Lower leg skin (tissue), 4 donors: Measurements from ENCODE around the gene ANO9. TPM values are rescaled to one million over a fixed set of nuclear protein-coding genes. Genes with fewer than 3 reads are reported as not detected.
A peak's percentile ranks its signal among the peaks of the same experiment; 100 is the strongest.

Experiments
- DNase-seq, 2 donors: peaks; one replicate each; pipeline ENCODE4 v3.0.0-alpha.2; 2019; ENCODE audit warnings: low spot score in 2 of 2
- H3K4me3 ChIP-seq: fragments of 200-600 bp; sonication (generic); 2 replicates; pipeline ENCODE4 v1.5.1; 2017; ENCODE audit warnings: mild to moderate bottlenecking, low read depth; ENCODE audit not compliant: poor library complexity, severe bottlenecking
- POLR2A ChIP-seq, 2 donors: fragments of 450-650 bp; IDR thresholded peaks; one replicate each; pipeline ENCODE4 v1.6.1; 2016 to 2017; ENCODE audit warnings: antibody characterized with exemption in 2 of 2, mild to moderate bottlenecking in 1 of 2, moderate library complexity in 1 of 2
- WGBS, 2 donors: methylation state at CpG; one replicate each; pipeline ENCODE4 v1.1.5; 2018; 5-methylcytosine and 5-hydroxymethylcytosine counted together
- intact Hi-C: fragments of 100-400 bp; cut with DNase I; formaldehyde crosslinking; loops from one replicate; pipeline ENCODE4 v1.15.0; 2023; ENCODE audit warnings: low total_unique reads
- total RNA-seq, 4 donors: library from RNA; depleted of rRNA; stranded (reverse); fragments of >200 nt; gene quantifications; one replicate each; pipeline ENCODE4 v1.1.0, GENCODE V29; 2016
- TF ChIP-seq, protein P1 (sequence below), 3 donors: fragments of 450-650 bp; IDR thresholded peaks; one replicate each; pipeline ENCODE4 v1.5.1; 2016; ENCODE audit warnings: antibody characterized with exemption in 3 of 3, mild to moderate bottlenecking in 3 of 3, moderate library complexity in 2 of 3

The ANO9 gene
- total RNA-seq, 4 donors from 2014 or later = 55.7 to 116 (median 92.1) TPM

DNA sequence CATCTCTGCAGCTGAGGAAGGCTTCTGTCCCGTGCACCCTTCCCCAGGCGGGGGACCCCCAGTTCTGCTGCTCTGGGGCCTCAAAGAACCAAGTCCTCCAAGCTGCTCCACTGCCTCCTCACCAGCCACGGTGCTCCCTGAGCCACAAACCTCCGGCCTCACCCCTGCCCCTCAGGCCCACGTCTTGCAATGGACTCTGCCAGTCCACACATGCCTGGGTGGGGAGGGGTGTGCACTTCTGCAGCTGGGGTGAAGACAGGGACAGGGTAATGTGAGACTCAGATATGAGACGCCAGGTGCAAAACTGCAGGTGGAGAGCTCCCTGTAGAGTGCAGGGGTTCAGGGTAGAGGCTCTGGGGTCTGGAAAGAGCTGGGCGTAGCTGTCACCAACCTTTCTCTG, 5.1 kb upstream of the ANO9 start:
- intact Hi-C loops = no loop called here
- TF ChIP-seq, protein P1, sequence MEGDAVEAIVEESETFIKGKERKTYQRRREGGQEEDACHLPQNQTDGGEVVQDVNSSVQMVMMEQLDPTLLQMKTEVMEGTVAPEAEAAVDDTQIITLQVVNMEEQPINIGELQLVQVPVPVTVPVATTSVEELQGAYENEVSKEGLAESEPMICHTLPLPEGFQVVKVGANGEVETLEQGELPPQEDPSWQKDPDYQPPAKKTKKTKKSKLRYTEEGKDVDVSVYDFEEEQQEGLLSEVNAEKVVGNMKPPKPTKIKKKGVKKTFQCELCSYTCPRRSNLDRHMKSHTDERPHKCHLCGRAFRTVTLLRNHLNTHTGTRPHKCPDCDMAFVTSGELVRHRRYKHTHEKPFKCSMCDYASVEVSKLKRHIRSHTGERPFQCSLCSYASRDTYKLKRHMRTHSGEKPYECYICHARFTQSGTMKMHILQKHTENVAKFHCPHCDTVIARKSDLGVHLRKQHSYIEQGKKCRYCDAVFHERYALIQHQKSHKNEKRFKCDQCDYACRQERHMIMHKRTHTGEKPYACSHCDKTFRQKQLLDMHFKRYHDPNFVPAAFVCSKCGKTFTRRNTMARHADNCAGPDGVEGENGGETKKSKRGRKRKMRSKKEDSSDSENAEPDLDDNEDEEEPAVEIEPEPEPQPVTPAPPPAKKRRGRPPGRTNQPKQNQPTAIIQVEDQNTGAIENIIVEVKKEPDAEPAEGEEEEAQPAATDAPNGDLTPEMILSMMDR (IDR thresholded peaks at IDR 0.05) = no peak
- no peak for TF ChIP-seq POLR2A (IDR thresholded peaks at IDR 0.05)
- no peak overlapping the region for H3K4me3 ChIP-seq
- WGBS, 2 donors = 58 to 59% methylated on average over 7 of the region's 7 CpGs
- DNase-seq = no peak

DNA sequence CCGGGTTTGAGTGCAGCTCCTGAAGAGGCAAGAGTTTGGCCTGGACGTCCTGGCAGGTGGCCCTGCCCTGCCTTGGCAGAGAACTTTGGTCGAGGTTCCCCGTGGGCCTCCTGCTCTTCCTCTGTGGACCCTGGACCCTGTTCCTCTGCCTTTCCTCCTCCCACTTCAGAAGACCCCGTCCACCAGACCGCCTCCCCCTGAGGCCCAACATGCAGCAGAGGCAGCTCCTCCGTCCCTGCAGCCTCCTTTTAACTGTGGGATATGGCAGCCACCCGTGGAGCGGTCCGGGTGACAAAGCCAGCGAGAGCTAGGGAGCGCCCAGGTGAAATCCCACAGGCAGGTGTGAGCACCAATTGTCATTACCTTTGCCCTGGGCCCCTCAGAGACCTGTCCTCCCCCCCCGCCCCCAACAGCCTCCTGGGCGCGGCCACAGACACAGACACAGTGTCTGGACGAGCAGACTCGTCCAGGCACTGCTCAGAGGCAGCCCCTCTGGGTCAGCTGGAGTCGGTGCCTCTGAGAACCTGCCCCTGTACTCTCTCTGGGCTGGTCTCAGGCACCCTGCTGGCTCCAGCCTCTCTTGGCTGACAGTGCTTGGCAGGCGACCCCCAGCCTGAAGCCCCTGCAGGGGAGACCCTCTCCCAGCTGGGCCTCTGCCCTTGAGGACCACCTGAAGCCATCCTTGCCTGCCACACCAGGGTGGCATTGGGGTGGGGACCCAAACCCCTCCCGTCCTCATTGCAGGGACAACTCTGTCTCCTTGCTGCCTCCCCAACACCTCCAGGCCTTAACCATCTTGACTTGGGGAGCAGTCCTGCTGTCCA, 4.2 kb upstream of the ANO9 start:
- TF ChIP-seq POLR2A (IDR thresholded peaks at IDR 0.05) = no peak
- TF ChIP-seq, protein P1 (IDR thresholded peaks at IDR 0.05) = no peak

DNA sequence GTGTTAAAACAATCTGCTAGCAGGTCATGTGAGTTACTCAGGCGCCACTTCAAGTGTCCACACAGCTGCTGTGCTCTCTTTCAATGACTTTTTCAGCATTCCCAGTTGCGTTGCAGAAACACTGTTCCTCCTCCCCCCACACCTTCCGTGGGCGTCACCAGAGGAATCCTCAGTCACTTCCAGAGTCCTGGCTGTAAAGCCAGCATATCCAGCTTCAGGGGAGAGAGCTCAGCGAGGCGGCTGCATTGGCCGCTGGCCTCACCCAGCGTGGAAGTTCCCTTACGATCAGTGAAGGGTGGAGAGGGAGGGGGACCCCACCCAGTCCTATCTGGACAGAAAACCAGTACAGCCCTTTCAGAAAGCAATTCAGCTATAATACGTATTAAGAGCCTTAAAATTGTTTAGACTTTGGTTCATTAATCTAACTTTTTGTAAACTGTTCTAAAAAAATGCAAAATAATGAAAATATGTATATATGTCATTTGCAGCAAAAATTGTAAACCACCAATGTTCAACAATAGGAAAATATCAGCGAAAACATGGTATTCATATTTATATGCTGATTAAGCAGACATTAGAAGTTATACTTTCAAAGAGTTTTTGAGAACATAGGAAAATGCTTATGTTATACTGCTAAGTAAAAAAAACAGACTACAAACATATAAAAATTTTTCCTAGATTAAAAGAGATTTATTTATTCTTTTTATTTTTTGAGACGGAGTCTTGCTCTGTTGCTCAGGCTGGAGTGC, 2.8 kb upstream of the ANO9 start:
- intact Hi-C loops = no loop called here
- DNase-seq = peak in 1 of 2 donors; percentile 40
- H3K4me3 ChIP-seq = no peak overlapping the region
- 20% methylated on average over 12 of the region's 12 CpGs for WGBS, 2 donors
- TF ChIP-seq, protein P1 (IDR thresholded peaks at IDR 0.05) = no peak
- no peak for TF ChIP-seq POLR2A (IDR thresholded peaks at IDR 0.05)

More for the DNA sequence above, 4.2 kb upstream of the ANO9 start:
- no peak overlapping the region for H3K4me3 ChIP-seq
- intact Hi-C loops = no loop called here
- no peak for DNase-seq
- 68 to 79% methylated on average over 18 to 20 of the region's 20 CpGs for WGBS, 2 donors

DNA sequence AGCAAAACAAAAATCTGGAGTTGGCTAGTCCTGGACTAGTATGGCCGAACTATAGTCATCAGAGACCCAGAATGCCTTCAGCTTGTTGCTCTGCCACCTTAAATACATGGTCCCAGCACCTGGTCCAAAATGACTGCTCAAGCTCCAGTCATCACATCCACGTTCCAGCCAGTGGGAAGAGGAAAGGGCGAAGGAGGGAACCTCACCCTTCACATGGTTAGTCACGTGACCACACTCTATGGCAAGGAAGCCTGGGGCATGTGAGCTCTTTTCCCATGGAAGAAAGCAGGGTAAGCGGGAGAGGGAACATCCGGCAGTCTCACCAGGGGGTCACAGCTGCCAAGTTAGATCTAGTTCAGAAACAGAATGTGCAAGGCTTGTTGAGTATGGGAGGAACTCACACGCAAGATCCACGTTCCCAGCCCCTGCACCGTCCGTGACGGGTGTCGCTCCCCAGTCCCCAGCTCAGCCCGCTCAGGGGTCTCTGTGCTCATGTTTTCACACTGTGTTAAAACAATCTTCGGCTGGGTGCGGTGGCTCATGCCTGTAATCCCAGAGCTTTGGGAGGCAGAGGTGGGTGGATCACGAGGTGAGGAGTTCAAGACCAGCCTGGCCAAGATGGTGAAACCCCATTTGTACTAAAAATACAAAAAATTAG, 1.9 kb upstream of the ANO9 start:
- intact Hi-C loops = no loop called here
- peak in 1 of 2 donors; percentile 58 for DNase-seq
- WGBS, 2 donors = 61 to 64% methylated on average over 15 to 16 of the region's 16 CpGs
- no peak overlapping the region for H3K4me3 ChIP-seq
- TF ChIP-seq, protein P1 (IDR thresholded peaks at IDR 0.05) = no peak
- no peak for TF ChIP-seq POLR2A (IDR thresholded peaks at IDR 0.05)

DNA sequence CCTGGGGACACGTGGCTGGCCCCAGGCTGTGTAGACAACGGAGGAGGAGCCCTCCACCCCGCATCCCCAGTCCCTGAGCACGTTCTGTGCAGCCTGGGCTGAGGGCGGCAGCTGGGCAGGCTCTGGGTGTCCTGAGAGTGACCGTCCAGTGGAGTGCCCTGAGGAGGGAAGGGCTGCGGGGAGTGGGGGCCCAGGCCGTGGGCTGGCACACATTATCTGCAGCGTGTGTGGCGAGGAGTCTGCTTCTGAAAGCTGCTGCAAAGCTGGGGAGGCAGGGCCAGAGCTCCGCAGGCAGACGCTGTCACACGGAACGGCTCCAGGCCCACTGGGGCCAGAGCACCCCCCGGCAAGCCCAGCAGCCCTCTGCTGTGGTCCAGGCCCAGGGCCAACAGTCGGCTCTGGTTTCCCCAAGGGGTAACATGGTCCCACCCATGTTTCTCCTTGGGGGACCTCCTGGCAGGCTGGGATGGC, 835 bp upstream of the ANO9 start:
- intact Hi-C loops = no loop called here
- WGBS, 2 donors = 39% methylated on average over 9 of the region's 16 CpGs; no CpG with 5 or more reads in 1 of the 2 donors

More for the DNA sequence above, 835 bp upstream of the ANO9 start:
- no peak overlapping the region for H3K4me3 ChIP-seq
- TF ChIP-seq, protein P1 (IDR thresholded peaks at IDR 0.05) = no peak
- no peak for TF ChIP-seq POLR2A (IDR thresholded peaks at IDR 0.05)
- no peak for DNase-seq
